ENCODE results near the gene BRD3OS. TPM values are rescaled to one million over a fixed set of nuclear protein-coding genes. Genes with fewer than 3 reads are reported as not detected.

BRD3OS gene
- total and polyA plus RNA-seq, 7 donors = 3.9 to 19.4 (median 11.7) TPM

- intact Hi-C loops (cut with DNase I) = no loop called here
- H3K27ac ChIP-seq = peak overlapping the region in 1 of 4 donors; percentile 16
- no peaks in the 10 kb centered on the region for H3K36me3 ChIP-seq
- DNase-seq = peak; percentile 59
- no peaks in the 10 kb centered on the region for H3K9me3 ChIP-seq
- H3K4me3 ChIP-seq = peak overlapping the region in 1 of 4 donors; percentile 8
- TF ChIP-seq CTCF (IDR thresholded peaks at IDR 0.05) (no peak), EP300 (IDR thresholded peaks at IDR 0.05) (no peak)
- H3K4me1 ChIP-seq = peaks cover 0 to 20% (median 16%) of the 10 kb centered on the region in 4 donors
- H3K27me3 ChIP-seq = no peaks in the 10 kb centered on the region
- WGBS, 2 donors = 87 to 89% methylated on average over 22 of the region's 22 CpGs
Measured at GRCh38 chr9:133979921-133980863, 45.1 kb upstream of the BRD3OS start.

GRCh38 chr9:133980864-133981588, 44.3 kb upstream of the BRD3OS start:
- no peak overlapping the region for H3K27ac ChIP-seq
- no peak overlapping the region for H3K4me3 ChIP-seq
- no peaks in the 10 kb centered on the region for H3K36me3 ChIP-seq
- H3K9me3 ChIP-seq = no peaks in the 10 kb centered on the region
- intact Hi-C loops (cut with DNase I) = no loop called here
- no peak for TF ChIP-seq CTCF (IDR thresholded peaks at IDR 0.05)
- no peak for TF ChIP-seq POLR2AphosphoS5 (IDR thresholded peaks at IDR 0.05)
- TF ChIP-seq POLR2A (IDR thresholded peaks at IDR 0.05) = no peak
- TF ChIP-seq EP300 (IDR thresholded peaks at IDR 0.05) = no peak
- peaks cover 0 to 20% (median 16%) of the 10 kb centered on the region in 4 donors for H3K4me1 ChIP-seq
- WGBS, 2 donors = 89 to 90% methylated on average over 25 of the region's 25 CpGs
- H3K27me3 ChIP-seq = no peaks in the 10 kb centered on the region
- DNase-seq = peak; percentile 43

- H3K4me3 ChIP-seq = no peak overlapping the region
- H3K36me3 ChIP-seq = no peaks in the 10 kb centered on the region
- no peak for DNase-seq
- no peak overlapping the region for H3K27ac ChIP-seq
- WGBS, 2 donors = 92 to 94% methylated on average over 14 of the region's 14 CpGs
- no peaks in the 10 kb centered on the region for H3K27me3 ChIP-seq
- no peaks in the 10 kb centered on the region for H3K9me3 ChIP-seq
- H3K4me1 ChIP-seq = peaks cover 0 to 20% (median 16%) of the 10 kb centered on the region in 4 donors
- intact Hi-C loops (cut with DNase I) = no loop called here
- no peak for TF ChIP-seq POLR2A (IDR thresholded peaks at IDR 0.05)
- TF ChIP-seq POLR2AphosphoS5 (IDR thresholded peaks at IDR 0.05) = no peak
- no peak for TF ChIP-seq EP300 (IDR thresholded peaks at IDR 0.05)
- no peak for TF ChIP-seq CTCF (IDR thresholded peaks at IDR 0.05)
Measured at GRCh38 chr9:133981589-133981957, 43.7 kb upstream of the BRD3OS start.

GRCh38 chr9:133981958-133982681, 43.2 kb upstream of the BRD3OS start:
- no peaks in the 10 kb centered on the region for H3K36me3 ChIP-seq
- peak; percentile 53 for DNase-seq
- no peaks in the 10 kb centered on the region for H3K27me3 ChIP-seq
- H3K9me3 ChIP-seq = no peaks in the 10 kb centered on the region
- H3K27ac ChIP-seq = no peak overlapping the region
- H3K4me1 ChIP-seq = peaks cover 0 to 20% (median 16%) of the 10 kb centered on the region in 4 donors
- WGBS, 2 donors = 90 to 95% methylated on average over 28 of the region's 28 CpGs
- TF ChIP-seq POLR2A (IDR thresholded peaks at IDR 0.05) = no peak
- TF ChIP-seq CTCF (IDR thresholded peaks at IDR 0.05) = no peak
- TF ChIP-seq EP300 (IDR thresholded peaks at IDR 0.05) = no peak
- TF ChIP-seq POLR2AphosphoS5 (IDR thresholded peaks at IDR 0.05) = no peak
- no peak overlapping the region for H3K4me3 ChIP-seq
- intact Hi-C loops (cut with DNase I) = no loop called here
